ENCODE results near the gene MAMDC4.
"Not testable (repeated sequence)": the region's sequence is repeated elsewhere in the genome, so short reads cannot be mapped to it uniquely, and the experiment has no call there.

Gene MAMDC4

GRCh38 chr9:136839229-136840139 lies 12.7 kb upstream of the MAMDC4 start:
- no peak for DNase-seq

- no peak for DNase-seq
Observed at GRCh38 chr9:136840140-136840876, 11.8 kb upstream of the MAMDC4 start.

- DNase-seq: no peak
Observed at GRCh38 chr9:136840877-136841645, 11.1 kb upstream of the MAMDC4 start.

- DNase-seq: not testable (repeated sequence)
Observed at GRCh38 chr9:136841646-136842379, 10.3 kb upstream of the MAMDC4 start.

GRCh38 chr9:136842380-136842948 lies 9.7 kb upstream of the MAMDC4 start, which contains the start of gene AJM1:
Gene AJM1, plus strand, starts transcription at chr9:136842478. Its CDS starts 1,937 bp downstream, at chr9:136844415.
- peak; percentile 80 for DNase-seq

- not testable (repeated sequence) for DNase-seq
Observed at GRCh38 chr9:136843159-136843800, 8.9 kb upstream of the MAMDC4 start.

- DNase-seq: peak; percentile 52
Observed at GRCh38 chr9:136843801-136844740, 8.1 kb upstream of the MAMDC4 start.

- no peak for DNase-seq
Observed at GRCh38 chr9:136844761-136845464, 7.2 kb upstream of the MAMDC4 start.

- no peak for DNase-seq
Observed at GRCh38 chr9:136845465-136846260, 6.5 kb upstream of the MAMDC4 start.

GRCh38 chr9:136846376-136847087 lies 5.6 kb upstream of the MAMDC4 start:
- DNase-seq: no peak

- DNase-seq: no peak
Observed at GRCh38 chr9:136847088-136847825, 4.9 kb upstream of the MAMDC4 start.

GRCh38 chr9:136847826-136848392 lies 4.2 kb upstream of the MAMDC4 start:
- DNase-seq: peak; percentile 86

- peak; percentile 55 for DNase-seq
Observed at GRCh38 chr9:136848393-136849037, 3.6 kb upstream of the MAMDC4 start.

- peak; percentile 98 for DNase-seq
Observed at GRCh38 chr9:136849038-136849959, 2.8 kb upstream of the MAMDC4 start, which contains the start of gene PHPT1. Gene PHPT1, plus strand, starts transcription at chr9:136849409. Its CDS starts 22 bp downstream, at chr9:136849431.

Measured in stimulated activated CD4-positive, alpha-beta T cell treated with anti-CD3 and anti-CD28 coated beads, Interleukin-1b, Interleukin-23, amount 100 ng/mL, for 48 hours (primary cell).